Right ventricle myocardium superior (tissue), 1 donor: ENCODE measurements around the gene RAD23A. TPM values are rescaled to one million over a fixed set of nuclear protein-coding genes. Genes with fewer than 3 reads are reported as not detected.

Experiments
- ATAC-seq: fragments of 200-7000 bp; cut with Tn5 transposase; one replicate; pipeline ENCODE4 v1.9.1; 2020; ENCODE audit warnings: mild to moderate bottlenecking; ENCODE audit not compliant: poor library complexity
- DNase-seq: peaks from one replicate; pipeline ENCODE4 v3.0.0-alpha.2; 2020
- intact Hi-C: fragments of 100-400 bp; cut with DNase I; formaldehyde crosslinking; loops from one replicate; pipeline ENCODE4 v1.11.2; 2022
- microRNA-seq: library from miRNA; unstranded; fragments of <30 nt; microRNA quantifications from one replicate; pipeline ENCODE4 v1.2.0, GENCODE V29; 2020
- total RNA-seq: library from RNA; stranded (reverse); fragmentation: NEBNext Ultra II Directional; extraction: Animal tissue kit (Norgen Biotek cat#: 25700); gene quantifications from one replicate; pipeline ENCODE4 v1.2.1, GENCODE V29; 2021
- donor health status: DM: no; HTN: yes; CAD: no; lungs with severe emphysema.

The RAD23A gene
- total RNA-seq, 1 donor from 2014 or later = 174 TPM

- intact Hi-C loops = loop anchor here (5.0 kb wide), 2 partner anchors 32 to 62 kb away; no protein-coding TSS in a partner anchor
- ATAC-seq (peak; percentile 56), DNase-seq (peak; percentile 81)
Measured at GRCh38 chr19:12994701-12995595, 49.3 kb downstream of the RAD23A start, which contains the start of gene NFIX. TSS of gene NFIX (plus strand) at chr19:12995475. CDS start at chr19:12995838, 363 bp downstream.

GRCh38 chr19:12995596-12996405 lies 50.1 kb downstream of the RAD23A start:
- no peak for DNase-seq
- ATAC-seq = peak; percentile 44
- intact Hi-C loops = no loop called here

GRCh38 chr19:12996406-12997094 lies 50.9 kb downstream of the RAD23A start:
- DNase-seq (no peak), ATAC-seq (peak; percentile 70)
- intact Hi-C loops = no loop called here

- DNase-seq (no peak), ATAC-seq (no peak)
- intact Hi-C loops = no loop called here
Measured at GRCh38 chr19:12997179-12997966, 51.7 kb downstream of the RAD23A start.

GRCh38 chr19:12997967-12998940 lies 52.6 kb downstream of the RAD23A start:
- DNase-seq = no peak
- ATAC-seq = no peak
- intact Hi-C loops = no loop called here

GRCh38 chr19:13001166-13001501 lies 55.5 kb downstream of the RAD23A start:
- intact Hi-C loops = no loop called here
- DNase-seq = no peak
- ATAC-seq = no peak

- DNase-seq (peak; percentile 70), ATAC-seq (peak; percentile 45)
- intact Hi-C loops = no loop called here
Measured at GRCh38 chr19:13001502-13002165, 56.0 kb downstream of the RAD23A start.

GRCh38 chr19:13002166-13002898 lies 56.7 kb downstream of the RAD23A start:
- intact Hi-C loops = no loop called here
- DNase-seq = peak; percentile 82
- ATAC-seq = peak; percentile 83

GRCh38 chr19:13003081-13003480 lies 57.4 kb downstream of the RAD23A start:
- ATAC-seq = no peak
- intact Hi-C loops = no loop called here
- DNase-seq = no peak

Small RNA genes lying within 50 kb of the gene (microRNA-seq; reads per million reads assigned to microRNA genes)
- gene MIR5695 (not detected), gene MIR6515 (1.6 reads per million)

Other genes starting within 250 kb of the RAD23A start
- 2.0 TPM for gene FBXW9, start 249.2 kb upstream of the RAD23A start, total RNA-seq
- gene TNPO2, start 221.9 kb upstream of the RAD23A start, total RNA-seq = 30.9 TPM
- 117 TPM for gene TRIR, start 211.2 kb upstream of the RAD23A start, total RNA-seq
- 60.7 TPM for gene GET3, start 208.4 kb upstream of the RAD23A start, total RNA-seq
- not detected for gene BEST2, start 194.1 kb upstream of the RAD23A start, total RNA-seq
- 43.6 TPM for gene HOOK2, start 170.3 kb upstream of the RAD23A start, total RNA-seq
- 23.9 TPM for gene JUNB, start 154.4 kb upstream of the RAD23A start, total RNA-seq
- 684 TPM for gene PRDX2, start 144.1 kb upstream of the RAD23A start, total RNA-seq
- gene THSD8, start 143.8 kb upstream of the RAD23A start, total RNA-seq = 1.6 TPM
- gene RNASEH2A, start 139.3 kb upstream of the RAD23A start, total RNA-seq = 6.3 TPM
- not detected for gene RTBDN, start 111.3 kb upstream of the RAD23A start, total RNA-seq
- not detected for gene MAST1, start 107.3 kb upstream of the RAD23A start, total RNA-seq
- gene DNASE2, start 64.4 kb upstream of the RAD23A start, total RNA-seq = 16.9 TPM
- gene KLF1, start 58.7 kb upstream of the RAD23A start, total RNA-seq = not detected
- gene GCDH, start 54.7 kb upstream of the RAD23A start, total RNA-seq = 39.5 TPM
- not detected for gene SYCE2, start 26.6 kb upstream of the RAD23A start, total RNA-seq
- 34.6 TPM for gene FARSA, start 12.2 kb upstream of the RAD23A start, total RNA-seq
- gene CALR, start 7.3 kb upstream of the RAD23A start, total RNA-seq = 378 TPM
- 31.1 TPM for gene GADD45GIP1, start 11.4 kb downstream of the RAD23A start, total RNA-seq
- gene DAND5, start 23.7 kb downstream of the RAD23A start, total RNA-seq = 9.1 TPM
- 160 TPM for gene NFIX, start 49.6 kb downstream of the RAD23A start, total RNA-seq
- gene LYL1, start 157.0 kb downstream of the RAD23A start, total RNA-seq = 7.2 TPM
- gene TRMT1, start 170.9 kb downstream of the RAD23A start, total RNA-seq = 18.4 TPM
- gene NACC1, start 172.4 kb downstream of the RAD23A start, total RNA-seq = 44.6 TPM
- gene STX10, start 204.5 kb downstream of the RAD23A start, total RNA-seq = 38.2 TPM
- 17.7 TPM for gene IER2, start 204.5 kb downstream of the RAD23A start, total RNA-seq